Neuronal stem cell (in vitro differentiated cells): Measurements from ENCODE around the gene DRAM1.

Experiments
- DNase-seq: peaks from one replicate; pipeline ENCODE4 v3.0.0-alpha.2; 2013; ENCODE audit warnings: low spot score
- H2AFZ ChIP-seq: one replicate; pipeline ENCODE4 v1.6.1; 2013; ENCODE audit warnings: mild to moderate bottlenecking, low read length, inconsistent platforms
- H2AK5ac ChIP-seq: 2 replicates; pipeline ENCODE4 v1.6.1; 2013; ENCODE audit warnings: low read depth, mild to moderate bottlenecking, inconsistent platforms, low read length, moderate library complexity, mixed read lengths
- H2BK120ac ChIP-seq: 2 replicates; pipeline ENCODE4 v1.6.1; 2013; ENCODE audit warnings: low read depth, mild to moderate bottlenecking, inconsistent platforms, low read length, moderate library complexity, mixed read lengths
- H2BK12ac ChIP-seq: one replicate; pipeline ENCODE4 v1.6.1; 2013; ENCODE audit warnings: low read length, inconsistent platforms
- H2BK15ac ChIP-seq: 2 replicates; pipeline ENCODE4 v1.6.1; 2013; ENCODE audit warnings: mild to moderate bottlenecking, low read length, inconsistent platforms, mixed read lengths
- H2BK5ac ChIP-seq: one replicate; pipeline ENCODE4 v1.6.1; 2013; ENCODE audit warnings: inconsistent platforms, mild to moderate bottlenecking, low read length, moderate library complexity
- H3K14ac ChIP-seq: one replicate; pipeline ENCODE4 v1.6.1; 2013; ENCODE audit warnings: low read length, inconsistent platforms
- H3K18ac ChIP-seq: 2 replicates; pipeline ENCODE4 v1.6.1; 2013; ENCODE audit warnings: low read length, inconsistent platforms
- H3K23ac ChIP-seq: 2 replicates; pipeline ENCODE4 v1.6.1; 2013; ENCODE audit warnings: low read depth, mild to moderate bottlenecking, mixed read lengths, low read length, inconsistent platforms; ENCODE audit not compliant: poor library complexity
- H3K27ac ChIP-seq: replicated peaks from 3 replicates; pipeline ENCODE4 v1.5.1; 2013; ENCODE audit warnings: low read length, inconsistent platforms
- H3K27me3 ChIP-seq, 3 experiments: 2 replicates each; pipeline ENCODE4 v1.6.1; 2013; ENCODE audit warnings: low read length in 3 of 3, mild to moderate bottlenecking in 2 of 3, inconsistent platforms in 1 of 3, low read depth in 1 of 3, mixed read lengths in 1 of 3, moderate library complexity in 1 of 3; ENCODE audit not compliant: control insufficient read depth in 3 of 3, insufficient read depth in 3 of 3
- H3K36me3 ChIP-seq, 2 donors: replicated peaks in 1 of 2; 2 replicates each; pipeline ENCODE4 v1.6.1; 2013; ENCODE audit warnings: low read length in 2 of 2; ENCODE audit not compliant: control insufficient read depth in 2 of 2, insufficient read depth in 2 of 2
- H3K4ac ChIP-seq: 2 replicates; pipeline ENCODE4 v1.6.1; 2013; ENCODE audit warnings: inconsistent platforms, mild to moderate bottlenecking, low read length, moderate library complexity
- H3K4me1 ChIP-seq, 2 donors: 1 replicate in 1 of 2; 2 replicates in 1 of 2; pipeline ENCODE4 v1.6.1; 2013; ENCODE audit warnings: low read length in 2 of 2, low read depth in 1 of 2; ENCODE audit not compliant: control insufficient read depth in 2 of 2, insufficient read depth in 1 of 2
- H3K4me2 ChIP-seq: one replicate; pipeline ENCODE4 v1.6.1; 2013; ENCODE audit warnings: mild to moderate bottlenecking, low read length, inconsistent platforms; ENCODE audit not compliant: insufficient read depth, poor library complexity, severe bottlenecking
- H3K4me3 ChIP-seq, 2 donors: 2 replicates each; pipeline ENCODE4 v1.5.1; 2013; ENCODE audit warnings: low read length in 2 of 2, mild to moderate bottlenecking in 2 of 2, inconsistent platforms in 1 of 2, moderate library complexity in 1 of 2
- H3K79me1 ChIP-seq: one replicate; pipeline ENCODE4 v1.6.1; 2013; ENCODE audit warnings: low read depth, mild to moderate bottlenecking, inconsistent platforms, low read length, moderate library complexity
- H3K9ac ChIP-seq: one replicate; pipeline ENCODE4 v1.6.1; 2013; ENCODE audit warnings: mild to moderate bottlenecking, low read depth, low read length, inconsistent platforms; ENCODE audit not compliant: poor library complexity
- H3K9me3 ChIP-seq, 2 donors: replicated peaks in 1 of 2; 2 replicates each; pipeline versions ENCODE3 to v1.6.1; 2013; ENCODE audit warnings: low read length in 2 of 2, mild to moderate bottlenecking in 2 of 2, inconsistent platforms in 1 of 2, low read depth in 1 of 2, mixed read lengths in 1 of 2, moderate library complexity in 1 of 2; ENCODE audit not compliant: control insufficient read depth in 2 of 2, insufficient read depth in 1 of 2
- H4K8ac ChIP-seq: one replicate; pipeline ENCODE4 v1.6.1; 2013; ENCODE audit warnings: low read depth, mild to moderate bottlenecking, inconsistent platforms, low read length, moderate library complexity
- H4K91ac ChIP-seq: one replicate; pipeline ENCODE4 v1.6.1; 2013; ENCODE audit warnings: low read length, low read depth, mild to moderate bottlenecking, inconsistent platforms; ENCODE audit not compliant: poor library complexity
- WGBS, 2 donors: extraction: QIAGEN DNeasy Blood & Tissue Kit; methylation state at CpG; one replicate each; pipeline ENCODE4 v1.1.7; 2013; ENCODE audit warnings: missing lambda C conversion rate in 2 of 2, mixed read lengths in 1 of 2; ENCODE audit not compliant: insufficient read length in 2 of 2, insufficient replicate concordance in 1 of 2; ENCODE audit errors: extremely low coverage in 2 of 2; 5-methylcytosine and 5-hydroxymethylcytosine counted together

DRAM1 gene

DNA sequence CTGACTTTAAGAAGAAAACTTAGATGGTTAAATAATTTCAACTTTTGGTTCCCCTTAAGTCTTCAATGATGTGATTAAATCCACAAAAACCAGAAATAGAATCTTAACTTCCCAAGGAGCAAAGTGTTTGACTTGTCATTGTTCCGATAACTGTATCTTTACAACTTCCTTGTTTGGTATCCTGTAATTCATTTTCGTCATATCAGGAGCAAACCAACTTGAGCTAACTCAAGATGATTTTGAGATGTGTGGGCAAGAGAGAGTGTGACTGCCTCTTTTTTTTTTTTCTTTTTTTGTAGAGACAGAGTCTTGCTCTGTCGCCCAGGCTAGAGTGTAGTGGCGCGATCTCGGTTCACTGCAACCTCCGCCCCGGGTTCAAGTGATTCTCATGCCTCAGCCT is 25.3 kb downstream of the DRAM1 start:
- H3K27me3 ChIP-seq: no peaks in the 10 kb centered on the region
- H3K4me3 ChIP-seq: no peak overlapping the region
- H3K79me1 ChIP-seq: no peaks in the 10 kb centered on the region
- H2BK15ac ChIP-seq: no peak overlapping the region
- no peak overlapping the region for H3K18ac ChIP-seq
- no peak overlapping the region for H3K9ac ChIP-seq
- DNase-seq: no peak
- no peak overlapping the region for H2AFZ ChIP-seq
- H4K91ac ChIP-seq: no peak overlapping the region
- WGBS, 2 donors: no CpG with 5 or more reads among the region's 8 CpGs
- H2AK5ac ChIP-seq: no peak overlapping the region
- H3K36me3 ChIP-seq: no peaks in the 10 kb centered on the region
- H2BK12ac ChIP-seq: no peak overlapping the region
- no peak overlapping the region for H3K14ac ChIP-seq
- no peak overlapping the region for H4K8ac ChIP-seq
- H3K23ac ChIP-seq: no peak overlapping the region
- no peak overlapping the region for H3K4me2 ChIP-seq
- no peak overlapping the region for H3K27ac ChIP-seq
- H2BK120ac ChIP-seq: no peak overlapping the region
- no peaks in the 10 kb centered on the region for H3K9me3 ChIP-seq
- H3K4ac ChIP-seq: no peak overlapping the region
- no peaks in the 10 kb centered on the region for H3K4me1 ChIP-seq
- no peak overlapping the region for H2BK5ac ChIP-seq

GRCh38 chr12:101906226-101906625 is 28.8 kb downstream of the DRAM1 start:
- no peak overlapping the region for H2BK15ac ChIP-seq
- H3K4ac ChIP-seq: no peak overlapping the region
- H2AK5ac ChIP-seq: no peak overlapping the region
- no peak overlapping the region for H4K91ac ChIP-seq
- no peak overlapping the region for H2BK120ac ChIP-seq
- H3K4me2 ChIP-seq: no peak overlapping the region
- H3K27ac ChIP-seq: no peak overlapping the region
- no peaks in the 10 kb centered on the region for H3K9me3 ChIP-seq
- WGBS, 2 donors: no CpG with 5 or more reads among the region's 2 CpGs
- no peaks in the 10 kb centered on the region for H3K27me3 ChIP-seq
- no peak overlapping the region for H2BK12ac ChIP-seq
- no peak overlapping the region for H3K18ac ChIP-seq
- H3K36me3 ChIP-seq: no peaks in the 10 kb centered on the region
- no peak overlapping the region for H3K23ac ChIP-seq
- no peak overlapping the region for H3K9ac ChIP-seq
- no peak overlapping the region for H3K4me3 ChIP-seq
- no peak for DNase-seq
- no peaks in the 10 kb centered on the region for H3K79me1 ChIP-seq
- no peak overlapping the region for H2AFZ ChIP-seq
- H3K14ac ChIP-seq: no peak overlapping the region
- H3K4me1 ChIP-seq: no peaks in the 10 kb centered on the region
- H2BK5ac ChIP-seq: no peak overlapping the region
- H4K8ac ChIP-seq: no peak overlapping the region

- no peaks in the 10 kb centered on the region for H3K4me1 ChIP-seq
- H3K4ac ChIP-seq: no peak overlapping the region
- no peak overlapping the region for H3K14ac ChIP-seq
- no peaks in the 10 kb centered on the region for H3K27me3 ChIP-seq
- no CpG with 5 or more reads among the region's 3 CpGs for WGBS, 2 donors
- no peak overlapping the region for H2AFZ ChIP-seq
- no peak overlapping the region for H3K18ac ChIP-seq
- no peak overlapping the region for H4K8ac ChIP-seq
- no peak overlapping the region for H2BK120ac ChIP-seq
- no peaks in the 10 kb centered on the region for H3K79me1 ChIP-seq
- H4K91ac ChIP-seq: no peak overlapping the region
- H2BK15ac ChIP-seq: no peak overlapping the region
- no peak overlapping the region for H3K27ac ChIP-seq
- H3K4me3 ChIP-seq: no peak overlapping the region
- H3K9me3 ChIP-seq: no peaks in the 10 kb centered on the region
- no peak for DNase-seq
- H3K9ac ChIP-seq: no peak overlapping the region
- no peak overlapping the region for H2BK12ac ChIP-seq
- no peak overlapping the region for H2BK5ac ChIP-seq
- H2AK5ac ChIP-seq: no peak overlapping the region
- H3K36me3 ChIP-seq: no peaks in the 10 kb centered on the region
- no peak overlapping the region for H3K4me2 ChIP-seq
- H3K23ac ChIP-seq: no peak overlapping the region
Measured at GRCh38 chr12:101908395-101908794, 31.0 kb downstream of the DRAM1 start.

DNA sequence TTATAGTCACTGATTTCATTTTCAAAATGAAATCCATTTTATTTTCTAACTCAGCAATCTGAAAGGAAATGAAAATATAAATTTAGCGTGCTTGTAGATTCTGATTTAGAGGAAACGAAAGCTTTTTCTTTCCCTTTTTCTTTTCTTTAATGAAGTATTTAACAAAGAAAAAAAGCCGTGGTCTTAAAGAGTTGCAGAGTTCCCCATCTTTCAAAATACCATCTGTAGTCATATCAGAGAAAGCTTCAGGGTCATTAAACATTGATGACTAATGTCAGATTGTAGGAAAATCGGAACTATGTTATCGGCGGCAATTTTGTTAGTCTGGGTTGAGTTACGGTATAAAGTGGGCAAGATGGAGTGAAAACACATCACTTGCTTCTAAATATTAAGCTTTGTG is 32.3 kb downstream of the DRAM1 start:
- no peaks in the 10 kb centered on the region for H3K79me1 ChIP-seq
- no peak overlapping the region for H3K14ac ChIP-seq
- H3K4me2 ChIP-seq: no peak overlapping the region
- H3K9me3 ChIP-seq: no peaks in the 10 kb centered on the region
- H3K36me3 ChIP-seq: no peaks in the 10 kb centered on the region
- H3K27ac ChIP-seq: no peak overlapping the region
- no peak overlapping the region for H2BK12ac ChIP-seq
- no peak overlapping the region for H3K23ac ChIP-seq
- H3K9ac ChIP-seq: no peak overlapping the region
- H2AK5ac ChIP-seq: no peak overlapping the region
- no peak overlapping the region for H4K8ac ChIP-seq
- no peak overlapping the region for H2BK15ac ChIP-seq
- no peak for DNase-seq
- no CpG with 5 or more reads among the region's 7 CpGs for WGBS, 2 donors
- H3K4ac ChIP-seq: no peak overlapping the region
- no peak overlapping the region for H2AFZ ChIP-seq
- H3K4me1 ChIP-seq: no peaks in the 10 kb centered on the region
- H3K27me3 ChIP-seq: no peaks in the 10 kb centered on the region
- no peak overlapping the region for H4K91ac ChIP-seq
- no peak overlapping the region for H2BK5ac ChIP-seq
- no peak overlapping the region for H3K4me3 ChIP-seq
- H3K18ac ChIP-seq: no peak overlapping the region
- H2BK120ac ChIP-seq: no peak overlapping the region
